Measurements from ENCODE around the gene SP7. TPM values are rescaled to one million over a fixed set of nuclear protein-coding genes. Genes with fewer than 3 reads are reported as not detected.

Gene SP7
- not detected in 2 replicates for total RNA-seq

GRCh38 chr12:53336181-53336681, at the start of gene SP7:
SP7 (minus strand) TSS chr12:53336354; CDS start chr12:53335646, 708 bp downstream.

DNA sequence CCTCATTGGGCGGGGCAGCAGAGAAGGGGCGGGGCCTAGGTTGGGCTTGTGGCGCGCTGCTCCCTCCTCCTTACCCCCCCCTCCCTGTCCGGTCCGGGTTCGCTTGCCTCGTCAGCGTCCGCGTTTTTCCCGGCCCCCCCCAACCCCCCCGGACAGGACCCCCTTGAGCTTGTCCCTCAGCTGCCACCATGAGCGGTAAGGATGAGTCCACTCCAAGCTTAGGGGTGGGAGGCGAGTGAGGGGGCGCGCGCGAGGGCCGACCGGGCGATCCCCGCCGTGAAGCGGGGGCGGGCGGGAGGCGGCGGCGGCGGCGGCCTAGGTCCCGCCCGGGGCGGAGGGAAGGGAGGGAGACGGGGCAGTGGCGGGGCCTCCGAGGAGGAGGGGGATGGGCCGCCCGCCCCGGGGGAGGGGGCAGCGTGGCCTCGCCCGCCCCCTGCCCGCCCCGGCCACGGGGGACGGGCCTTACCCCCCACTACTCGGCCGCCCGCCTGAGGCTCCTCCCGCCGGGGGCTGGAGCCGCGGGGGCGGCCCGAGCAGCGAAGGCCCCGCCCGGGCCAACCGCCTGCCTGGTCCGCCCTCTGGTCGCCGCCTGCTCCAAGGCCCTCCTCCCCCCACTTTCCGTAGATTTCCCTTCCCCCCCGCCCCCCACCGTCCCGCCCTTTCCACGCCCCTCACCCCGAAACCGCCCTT, 44.1 kb upstream of the SP7 start, which contains the start of gene SP1:
Gene SP1, plus strand, starts transcription at position 73 of the 690 bp plus-strand sequence. Its CDS starts 116 bp downstream, at position 189.

GRCh38 chr12:53299454-53300180, 36.5 kb downstream of the SP7 start, which contains the start of gene MYG1:
MYG1 (plus strand) TSS chr12:53299695; CDS start chr12:53299738, 43 bp downstream.

GRCh38 chr12:53295070-53295890, 40.9 kb downstream of the SP7 start, which contains the start of gene PFDN5:
PFDN5 (plus strand) TSS chr12:53295542; CDS start chr12:53295568, 26 bp downstream.

Other genes starting within 250 kb of the SP7 start
- gene IGFBP6, start 238.7 kb downstream of the SP7 start, total RNA-seq, result 162 and 237 TPM in 2 replicates
- gene SOAT2, start 232.9 kb downstream of the SP7 start, total RNA-seq, result 0.49 TPM in 1 of 2 replicates, not detected in the other
- gene ZNF740, start 155.6 kb downstream of the SP7 start, total RNA-seq, result 14.2 and 17.5 TPM in 2 replicates
- 13.2 and 14.1 TPM in 2 replicates for gene CSAD, start 155.4 kb downstream of the SP7 start, total RNA-seq
- 1.3 and 1.8 TPM in 2 replicates for gene ITGB7, start 129.1 kb downstream of the SP7 start, total RNA-seq
- 76.4 and 105 TPM in 2 replicates for gene RARG, start 104.1 kb downstream of the SP7 start, total RNA-seq
- 1.6 and 1.8 TPM in 2 replicates for gene ESPL1, start 68.1 kb downstream of the SP7 start, total RNA-seq
- 233 and 253 TPM in 2 replicates for gene PFDN5, start 40.8 kb downstream of the SP7 start, total RNA-seq
- gene MYG1, start 36.7 kb downstream of the SP7 start, total RNA-seq, result 38.8 and 39.8 TPM in 2 replicates
- 32.1 and 33.5 TPM in 2 replicates for gene AAAS, start 14.7 kb downstream of the SP7 start, total RNA-seq
- gene SP1, start 43.8 kb upstream of the SP7 start, total RNA-seq, result 62.8 and 68.2 TPM in 2 replicates
- gene AMHR2, start 87.5 kb upstream of the SP7 start, total RNA-seq, result not detected in 2 replicates
- gene PRR13, start 105.4 kb upstream of the SP7 start, total RNA-seq, result 50.5 and 59.4 TPM in 2 replicates
- gene PCBP2, start 115.7 kb upstream of the SP7 start, total RNA-seq, result 257 and 260 TPM in 2 replicates
- 51.5 and 53.5 TPM in 2 replicates for gene MAP3K12, start 163.1 kb upstream of the SP7 start, total RNA-seq
- gene TARBP2, start 164.9 kb upstream of the SP7 start, total RNA-seq, result 27.4 and 33.4 TPM in 2 replicates
- not detected in 2 replicates for gene NPFF, start 171.1 kb upstream of the SP7 start, total RNA-seq

Measured in hair follicle dermal papilla cell (primary cell).